Stimulated activated CD8-positive, alpha-beta memory T cell treated with anti-CD3 and anti-CD28 coated beads, Interleukin-15, amount 100 ng/mL, for 1 hour (primary cell): ENCODE data around the gene RO60.

ENCODE experiments used
- DNase-seq: peaks from one replicate; pipeline ENCODE4 v3.0.0-alpha.2; 2020; ENCODE audit warnings: low read depth

Gene RO60

GRCh38 chr1:193108471-193108870 lies 49.1 kb downstream of the RO60 start:
- DNase-seq, result no peak
